ENCODE results near the gene ATE1. TPM values are rescaled to one million over a fixed set of nuclear protein-coding genes. Genes with fewer than 3 reads are reported as not detected.
"Not testable (repeated sequence)": the region's sequence is repeated elsewhere in the genome, so short reads cannot be mapped to it uniquely, and the experiment has no call there.

The ATE1 gene
- total RNA-seq, 1 donor, result 15.9 TPM

DNA sequence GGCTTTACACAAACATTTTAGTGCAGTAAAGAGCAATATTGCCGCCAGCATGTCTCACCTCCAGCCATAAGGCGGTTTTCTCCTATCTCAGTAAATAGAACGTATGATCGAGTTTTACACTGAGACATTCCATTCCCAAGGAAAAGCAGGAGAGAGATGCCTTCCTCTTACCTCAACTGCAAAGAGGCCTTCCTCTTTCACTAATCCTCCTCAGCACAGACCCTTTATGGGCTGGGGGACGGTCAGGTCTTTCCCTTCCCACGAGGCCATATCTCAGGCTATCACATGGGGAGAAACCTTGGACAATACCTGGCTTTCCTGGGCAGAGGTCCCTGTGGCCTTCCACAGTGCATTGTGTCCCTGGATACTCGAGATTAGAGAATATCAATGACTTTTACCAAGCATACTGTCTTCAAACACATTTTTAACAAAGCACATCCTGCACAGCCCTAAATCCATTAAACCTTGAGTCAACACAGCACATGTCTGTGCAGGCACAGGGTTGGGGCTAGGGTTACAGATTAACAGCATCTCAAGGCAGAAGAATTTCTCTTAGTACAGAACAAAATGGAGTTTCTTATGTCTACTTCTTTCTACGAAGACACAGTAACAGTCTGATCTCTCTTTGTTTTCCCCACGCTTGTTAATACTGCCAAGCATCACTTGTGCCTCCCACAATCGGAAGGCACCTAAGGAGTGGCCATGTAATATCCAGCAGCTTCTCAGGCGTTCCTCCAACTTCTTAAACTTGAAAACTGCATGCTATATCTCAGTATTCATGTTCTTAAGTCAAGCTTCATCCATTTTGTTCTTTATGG, 2.6 kb upstream of the ATE1 start:
- not testable (repeated sequence) for DNase-seq (ENCODE audit: low read depth in 2 of 3, low spot score in 2 of 3)

DNA sequence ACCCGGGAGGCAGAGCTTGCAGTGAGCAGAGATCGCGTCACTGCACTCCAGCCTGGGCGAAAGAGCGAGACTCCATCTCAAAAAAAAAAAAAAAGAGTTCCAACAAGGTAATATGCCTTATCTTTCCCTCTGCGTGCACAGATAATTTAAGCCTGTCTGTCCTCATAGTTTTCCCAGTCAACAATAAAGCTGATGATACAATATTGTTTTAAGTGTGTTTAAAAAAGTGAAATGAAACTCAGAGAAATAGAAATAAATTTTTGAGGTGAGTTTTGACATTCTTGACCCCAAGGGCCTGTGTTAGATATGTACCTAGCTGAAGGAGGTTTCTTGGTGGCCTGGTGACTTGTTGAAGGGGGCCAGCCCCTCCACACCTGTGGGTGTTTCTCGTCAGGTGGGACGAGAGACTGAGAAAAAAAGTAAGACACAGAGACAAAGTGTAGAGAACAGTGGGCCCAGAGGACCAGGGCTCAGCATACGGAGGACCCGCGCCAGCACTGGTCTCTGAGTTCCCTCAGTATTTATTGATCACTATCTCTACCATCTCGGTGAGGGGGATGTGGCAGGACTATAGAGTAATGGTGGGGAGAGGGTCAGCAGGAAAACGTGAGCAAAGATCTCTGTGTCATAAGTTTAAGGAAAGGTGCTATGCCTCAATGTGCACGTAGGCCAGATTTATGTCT, 1.9 kb upstream of the ATE1 start:
- DNase-seq (ENCODE audit: low read depth in 2 of 3, low spot score in 2 of 3), result not testable (repeated sequence)

DNA sequence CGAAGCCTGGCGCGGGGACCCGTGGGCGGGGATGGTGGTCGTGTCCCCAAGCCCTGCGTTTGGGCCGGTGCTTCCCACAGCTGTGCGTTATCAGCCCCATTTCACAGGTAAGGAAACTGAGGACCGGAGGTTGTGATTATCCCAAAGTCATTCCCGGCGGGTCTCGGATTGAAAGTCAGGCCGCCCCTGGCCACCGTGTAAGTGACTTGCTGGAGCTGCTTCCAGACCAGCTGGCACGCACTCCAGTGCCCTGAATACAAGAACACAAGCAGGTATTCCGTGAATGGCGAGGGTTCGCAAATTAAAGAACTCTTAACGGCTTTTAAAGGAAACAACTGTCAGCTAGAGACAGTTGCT, 675 bp upstream of the ATE1 start:
- peak in 1 of 3 donors; percentile 14 for DNase-seq (ENCODE audit: low read depth in 2 of 3, low spot score in 2 of 3)

DNA sequence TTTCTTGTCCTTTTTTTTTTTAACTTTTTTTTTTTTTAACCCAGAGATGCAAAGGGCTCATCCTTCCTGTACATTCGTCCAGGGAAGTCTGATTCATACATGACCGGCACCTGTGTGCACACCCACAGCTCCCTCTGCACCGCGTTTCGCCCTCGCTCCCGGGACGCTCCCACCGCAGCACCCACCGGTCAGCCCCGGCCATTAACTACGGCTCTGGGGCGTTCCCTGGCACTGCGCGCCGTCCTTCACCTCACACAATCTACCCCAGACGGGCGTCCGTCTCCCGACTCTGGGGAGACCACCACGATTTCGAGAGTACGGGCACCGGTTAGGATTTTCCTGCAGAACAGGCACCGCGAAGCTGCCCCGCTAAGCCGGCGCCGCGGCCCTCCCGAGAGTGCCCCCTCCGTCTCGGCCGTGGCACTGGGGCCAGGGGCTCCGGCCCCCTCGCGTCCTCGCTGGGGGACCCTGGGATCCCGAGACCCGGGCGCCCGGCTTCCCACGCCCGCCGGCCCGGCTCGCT, 452 bp downstream of the ATE1 start:
- peak in 1 of 3 donors; percentile 14 for DNase-seq (ENCODE audit: low read depth in 2 of 3, low spot score in 2 of 3)

DNA sequence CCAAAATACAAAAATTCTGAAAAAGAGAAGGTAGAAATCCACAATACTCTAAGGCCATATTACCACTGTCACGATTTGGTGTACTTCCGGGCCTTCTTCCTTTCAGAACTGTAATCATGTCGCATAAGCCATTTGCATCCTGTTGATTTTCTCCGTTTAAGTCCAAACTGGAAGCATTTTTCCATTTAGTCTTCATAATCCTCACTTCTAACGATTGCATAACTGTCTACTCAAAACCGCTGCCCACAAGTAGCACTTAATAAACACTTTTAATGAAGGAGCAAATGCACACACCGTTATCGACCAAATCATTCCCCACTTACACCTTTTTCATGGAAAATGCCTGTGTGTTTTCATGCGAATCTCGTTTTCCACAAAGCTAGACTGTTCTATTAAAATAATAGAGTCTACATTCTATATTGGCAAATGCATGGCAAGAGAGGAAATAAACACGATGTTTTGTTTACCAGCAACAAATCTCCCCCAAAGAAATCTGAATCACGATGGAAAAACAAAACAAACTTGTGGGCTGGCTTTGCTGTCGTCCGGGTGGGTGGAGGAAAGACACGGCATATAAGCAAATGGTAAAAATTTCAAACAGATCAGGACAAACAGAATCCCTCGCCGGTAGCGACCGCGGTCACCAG, 1.0 kb downstream of the ATE1 start:
- DNase-seq (ENCODE audit: low read depth in 2 of 3, low spot score in 2 of 3), result peak in 2 of 3 donors; percentile 29 to 34

DNA sequence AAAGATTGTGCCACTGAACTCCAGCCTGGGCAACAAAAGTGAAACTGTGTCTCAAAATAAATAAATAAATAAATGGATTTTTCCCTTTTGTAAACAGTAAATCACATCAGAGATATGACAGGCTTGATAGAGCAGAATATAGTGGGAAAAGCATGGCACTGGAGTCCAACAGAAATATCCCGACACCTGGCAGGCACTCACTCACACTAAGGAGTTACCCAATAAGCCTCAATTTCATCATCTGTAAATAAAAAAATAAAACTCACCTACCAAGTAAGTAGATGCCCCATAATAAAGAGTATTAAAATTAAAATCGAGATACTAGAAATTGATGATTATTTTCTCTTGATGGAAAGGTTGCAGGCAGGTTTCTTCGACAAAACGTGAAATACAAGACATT, 1.7 kb downstream of the ATE1 start:
- no peak for DNase-seq (ENCODE audit: low read depth in 2 of 3, low spot score in 2 of 3)

DNA sequence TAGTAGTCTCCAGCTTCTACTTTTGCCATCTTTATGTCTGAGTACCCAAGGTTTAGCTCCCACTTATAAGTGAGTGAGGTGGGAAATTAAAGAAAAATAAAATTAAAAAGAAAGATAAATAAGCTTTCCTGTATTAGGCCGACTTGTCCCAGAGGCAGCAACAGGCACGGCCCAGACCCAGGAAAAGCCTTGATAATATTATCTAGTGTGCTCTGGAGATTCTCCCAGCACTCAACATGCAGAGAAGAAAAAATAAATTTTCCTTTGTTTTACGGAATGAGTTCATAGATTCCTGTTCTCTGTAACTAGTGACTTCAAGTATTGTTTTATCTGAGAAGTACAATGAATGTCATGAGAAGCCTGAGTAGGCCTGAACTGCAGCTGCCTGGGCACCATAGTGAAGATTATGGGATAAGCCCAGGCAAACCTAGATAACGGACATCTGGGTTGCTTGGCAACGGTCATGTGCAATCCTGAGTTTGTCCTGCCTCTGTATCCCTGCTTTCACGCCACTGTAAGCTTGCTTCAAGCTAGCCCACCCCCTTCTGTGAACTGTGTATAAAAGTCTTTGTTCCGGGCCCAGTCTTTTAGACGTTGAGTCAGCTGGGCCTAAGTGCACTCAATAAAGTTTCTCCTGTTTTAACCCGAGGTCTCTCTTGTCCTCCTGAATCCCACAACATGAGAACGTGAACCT, 6.4 kb downstream of the ATE1 start:
- DNase-seq (ENCODE audit: low read depth in 2 of 3, low spot score in 2 of 3), result no peak

DNA sequence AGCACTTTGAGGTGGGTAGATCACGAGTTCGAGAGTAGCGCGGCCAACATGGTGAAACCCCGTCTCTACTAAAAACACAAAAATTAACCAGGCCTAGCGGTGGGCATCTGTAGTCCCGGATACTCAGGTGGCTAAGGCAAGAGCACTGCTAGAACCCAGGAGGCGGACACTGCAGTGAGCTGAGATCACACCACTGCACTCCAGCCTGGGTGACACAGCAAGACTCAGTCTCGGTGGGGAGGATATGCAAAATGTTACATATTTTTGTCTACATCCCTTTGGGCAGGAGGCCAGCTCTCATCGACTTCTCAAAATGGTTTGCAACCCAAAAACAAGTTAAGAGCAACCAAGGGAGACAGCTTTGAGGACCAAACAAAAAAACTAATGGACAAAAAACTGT, 8.2 kb downstream of the ATE1 start:
- DNase-seq (ENCODE audit: low read depth in 2 of 3, low spot score in 2 of 3), result no peak

DNA sequence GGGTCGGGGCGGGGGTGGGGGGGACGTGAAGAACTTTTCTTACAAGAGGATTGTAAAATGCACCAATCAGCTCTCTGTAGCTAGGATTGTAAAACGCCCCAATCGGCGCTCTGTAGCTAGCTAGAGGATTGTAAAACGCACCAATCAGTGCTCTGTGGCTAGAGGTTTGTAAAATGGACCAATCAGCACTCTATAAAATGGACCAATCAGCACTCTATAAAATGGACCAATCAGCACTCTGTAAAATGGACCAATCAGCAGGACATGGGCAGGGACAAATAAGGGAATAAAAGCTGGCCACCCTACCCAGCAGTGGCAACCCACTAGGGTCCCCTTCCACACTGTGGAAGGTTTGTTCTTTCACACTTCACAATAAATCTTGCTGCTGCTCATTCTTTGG, 9.0 kb downstream of the ATE1 start:
- DNase-seq (ENCODE audit: low read depth in 2 of 3, low spot score in 2 of 3), result not testable (repeated sequence)

DNA sequence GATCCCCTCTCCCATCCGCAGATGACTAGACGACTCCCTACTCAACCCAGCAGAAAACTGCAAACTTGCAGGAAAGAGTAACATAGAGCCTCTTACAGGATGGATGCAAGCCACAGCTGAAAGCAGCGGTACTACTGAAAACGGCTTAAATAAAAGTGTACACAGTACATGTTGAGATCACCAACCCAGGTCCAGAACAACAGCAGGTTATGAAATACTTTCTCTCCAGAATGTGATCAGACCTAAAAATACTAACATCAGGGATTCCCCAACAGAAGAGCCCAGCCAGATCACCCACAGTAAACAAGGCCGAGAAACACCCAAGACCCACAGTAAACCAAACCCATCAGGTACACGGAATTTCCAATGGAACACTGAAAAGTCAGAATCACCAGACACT, 13.2 kb downstream of the ATE1 start:
- no peak for DNase-seq (ENCODE audit: low read depth in 2 of 3, low spot score in 2 of 3)

DNA sequence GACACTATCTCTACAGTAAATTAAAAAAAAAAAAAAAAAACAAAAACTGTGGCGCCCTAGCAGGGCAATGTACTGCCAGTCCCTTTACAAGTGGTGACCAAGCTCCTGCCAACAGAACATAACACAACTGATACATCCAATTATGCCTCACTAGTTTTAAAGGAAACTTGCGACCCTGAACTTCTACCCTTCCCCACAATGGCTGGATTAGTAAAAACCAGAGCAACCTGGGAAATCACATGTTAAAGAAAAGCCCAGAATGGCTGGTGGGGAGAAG, 16.5 kb downstream of the ATE1 start:
- DNase-seq (ENCODE audit: low read depth in 2 of 3, low spot score in 2 of 3), result no peak

DNA sequence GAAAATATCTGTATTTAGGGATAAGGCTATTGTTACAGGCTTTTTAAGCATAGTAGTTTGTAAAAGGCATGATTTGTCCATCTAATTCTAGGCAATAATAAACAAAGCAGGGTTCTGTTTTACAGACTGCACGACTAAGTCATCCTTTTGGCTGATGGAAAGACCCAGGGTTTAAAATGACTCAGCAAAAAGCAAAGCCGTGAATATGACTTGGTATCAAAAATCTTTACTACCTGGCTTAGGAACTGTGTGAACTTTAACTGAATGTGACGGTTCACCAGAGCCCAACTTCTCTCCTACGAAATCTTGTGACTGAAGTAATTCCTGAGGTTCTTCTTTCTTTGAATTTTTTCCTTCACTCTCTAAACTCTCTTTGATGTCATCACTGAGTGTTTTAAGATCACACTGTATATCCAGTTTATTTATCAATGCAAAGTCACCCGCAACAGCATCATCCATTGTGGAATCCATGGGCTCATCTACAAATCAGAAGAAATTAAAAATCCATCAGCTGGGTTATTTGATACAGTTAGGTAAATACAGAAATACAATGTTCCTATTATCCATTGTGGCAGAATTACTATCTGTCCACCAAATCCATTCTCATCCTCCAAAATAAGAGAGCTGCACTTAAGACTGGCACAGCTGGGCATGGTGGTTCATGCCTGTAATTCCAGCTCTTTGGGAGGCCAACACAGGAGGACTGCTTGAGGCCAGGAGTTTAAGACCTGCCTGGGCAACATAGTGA, 17.0 kb downstream of the ATE1 start:
- peak in 1 of 3 donors; percentile 22 for DNase-seq (ENCODE audit: low read depth in 2 of 3, low spot score in 2 of 3)

DNA sequence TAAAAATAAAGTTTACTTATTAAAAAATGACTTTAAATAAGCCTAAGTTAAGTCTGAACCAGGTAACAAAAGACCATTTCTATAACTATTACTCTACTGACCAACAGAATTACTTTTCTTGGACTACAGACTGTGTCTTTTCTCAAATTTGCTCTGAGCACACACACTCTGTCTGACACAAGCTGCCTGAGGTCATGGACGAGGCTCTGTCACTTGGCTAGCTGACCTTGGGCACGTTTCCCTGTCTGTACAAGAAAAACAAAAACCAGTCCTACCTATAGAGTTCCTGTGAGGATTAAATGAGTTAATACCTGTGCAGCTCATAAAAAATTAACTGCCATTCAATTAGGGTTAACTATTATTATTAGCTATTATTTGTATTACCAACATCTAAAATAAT, 22.9 kb downstream of the ATE1 start:
- no peak for DNase-seq (ENCODE audit: low read depth in 2 of 3, low spot score in 2 of 3)

DNA sequence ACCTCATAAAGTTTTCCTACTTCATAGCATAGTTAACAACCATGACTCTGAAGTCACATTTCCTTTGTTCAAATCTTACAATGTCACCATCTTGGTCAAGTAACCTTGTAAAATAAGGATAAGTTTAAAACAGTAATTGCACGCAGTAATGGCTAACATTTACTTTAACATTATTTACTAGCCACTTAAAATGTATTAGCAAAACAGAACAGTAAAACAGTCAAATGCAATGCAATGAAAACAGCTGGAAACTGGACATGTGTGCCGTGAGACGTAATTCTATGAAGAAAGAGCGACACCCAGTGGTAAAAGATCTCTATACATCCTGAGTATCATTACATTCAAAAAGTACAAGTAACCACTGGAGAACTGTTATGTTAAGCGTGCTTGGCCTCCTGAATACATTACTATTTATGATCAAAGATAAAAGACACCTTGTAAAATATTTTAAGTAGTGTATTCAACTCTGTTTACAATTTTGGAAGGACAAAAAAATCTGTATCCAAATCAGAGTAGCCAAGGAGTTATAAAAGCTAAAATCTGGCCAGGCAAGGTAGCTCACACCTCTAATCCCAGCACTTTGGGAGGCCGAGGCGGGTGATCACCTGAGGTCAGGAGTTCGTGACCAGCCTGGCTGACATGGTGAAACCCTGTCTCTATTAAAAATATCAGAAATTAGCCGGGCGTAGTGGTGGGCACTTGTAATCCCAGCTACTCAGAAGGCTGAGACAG, 27.2 kb downstream of the ATE1 start:
- DNase-seq (ENCODE audit: low read depth in 2 of 3, low spot score in 2 of 3), result peak; percentile 3 to 73 (median 41)

DNA sequence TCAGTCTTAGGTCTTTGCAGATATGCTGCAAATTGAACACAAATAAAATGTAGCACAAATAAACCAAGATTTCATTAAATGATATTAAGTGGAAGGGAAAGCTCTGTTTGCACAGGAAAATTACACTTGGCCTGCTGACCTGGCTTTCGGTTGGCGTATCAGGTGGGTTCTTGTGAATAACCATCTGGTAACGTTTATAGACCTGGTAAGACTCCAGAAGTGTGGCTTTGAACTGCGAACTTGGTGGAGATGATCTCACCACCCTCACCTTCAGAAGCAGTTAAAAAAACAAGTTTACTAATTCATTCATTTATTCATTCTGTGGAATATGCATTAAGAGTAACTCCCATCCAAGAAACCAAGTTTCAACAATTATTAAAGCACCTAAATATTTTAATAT, 28.1 kb downstream of the ATE1 start:
- no peak for DNase-seq (ENCODE audit: low read depth in 2 of 3, low spot score in 2 of 3)

DNA sequence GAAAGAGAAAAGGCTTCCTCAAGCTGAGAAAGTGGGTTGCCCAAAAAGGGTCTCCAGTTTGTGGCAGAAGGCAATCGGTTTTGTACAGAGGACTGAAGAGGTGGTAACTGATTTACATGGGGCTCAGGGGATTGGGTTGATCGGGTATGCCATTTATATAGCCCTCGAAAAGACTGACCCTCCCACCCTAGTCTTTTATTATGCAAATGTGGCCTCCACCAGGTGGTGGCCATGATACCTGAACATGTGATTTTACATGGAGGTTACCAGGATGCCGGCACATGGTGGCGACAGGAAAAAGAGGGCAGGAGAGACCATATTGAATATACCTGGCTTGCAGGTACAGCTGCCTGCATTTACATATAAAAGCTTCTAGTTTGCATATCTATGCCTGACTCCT, 36.7 kb downstream of the ATE1 start:
- DNase-seq (ENCODE audit: low read depth in 2 of 3, low spot score in 2 of 3), result no peak

DNA sequence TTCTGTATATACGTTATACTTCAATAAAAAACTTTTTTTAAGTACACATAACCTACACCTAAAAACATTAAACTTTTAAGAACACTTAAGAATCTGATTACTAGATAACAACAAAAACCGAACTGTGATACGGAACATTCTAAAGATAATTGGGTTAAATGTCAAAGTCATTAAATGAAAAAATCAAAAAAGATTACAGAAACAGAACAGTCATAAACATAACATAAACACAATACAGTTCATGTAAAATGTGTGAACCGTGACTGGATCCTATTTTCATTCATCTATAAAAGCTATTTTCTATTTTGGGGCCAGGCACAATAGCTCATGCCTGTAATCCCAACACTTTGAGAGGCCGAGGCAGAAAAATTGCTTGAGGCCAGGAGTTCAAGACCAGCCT, 38.6 kb downstream of the ATE1 start:
- DNase-seq (ENCODE audit: low read depth in 2 of 3, low spot score in 2 of 3), result no peak

DNA sequence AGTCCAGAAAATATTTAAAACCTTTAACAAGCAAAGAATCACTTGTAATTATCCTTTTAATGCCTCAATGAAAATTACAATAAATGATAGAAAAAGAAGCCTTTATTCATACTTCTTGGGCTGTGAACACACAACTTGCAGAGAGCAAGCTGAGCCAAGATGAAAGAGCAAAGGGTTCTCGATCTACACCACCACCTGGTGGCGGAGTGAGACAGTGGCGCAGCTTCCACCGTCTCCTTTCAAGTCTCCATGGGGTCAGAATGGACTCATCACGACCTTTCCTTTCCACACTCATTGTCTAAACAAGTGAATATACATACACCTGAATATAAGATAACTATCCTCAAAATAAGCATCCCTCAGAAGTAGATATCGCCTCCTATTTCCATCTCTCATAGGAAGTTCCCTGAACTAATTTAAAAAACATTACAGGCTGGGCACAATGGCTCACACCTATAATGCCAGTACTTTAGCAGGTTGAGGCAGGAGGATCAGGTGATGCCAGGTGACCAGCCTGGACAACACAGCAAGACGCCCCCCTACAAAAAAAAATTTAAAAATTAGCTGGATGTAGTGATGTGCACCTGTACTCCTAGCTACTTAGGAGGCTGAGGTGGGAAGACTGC, 40.7 kb downstream of the ATE1 start:
- peak; percentile 4 to 71 (median 44) for DNase-seq (ENCODE audit: low read depth in 2 of 3, low spot score in 2 of 3)

DNA sequence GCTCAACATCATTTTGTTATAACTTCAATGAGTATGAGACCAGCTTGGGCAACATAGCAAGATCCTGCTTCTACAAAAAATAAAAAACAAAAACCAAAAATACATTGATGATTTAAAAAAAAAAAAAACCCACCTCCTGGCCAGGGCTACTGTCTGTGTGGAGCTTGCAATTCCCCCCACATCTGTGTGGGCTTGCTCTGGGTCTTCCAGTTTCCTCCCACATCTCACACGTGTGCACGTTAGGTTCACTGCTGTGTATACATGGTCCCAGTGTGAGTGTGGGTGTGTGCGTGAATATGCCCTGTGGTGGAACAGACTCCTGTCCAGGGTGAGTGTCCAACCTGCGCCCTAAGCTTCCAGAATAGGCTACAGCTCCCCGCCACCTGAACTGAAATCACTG, 41.6 kb downstream of the ATE1 start:
- DNase-seq (ENCODE audit: low read depth in 2 of 3, low spot score in 2 of 3), result no peak

Data from hematopoietic multipotent progenitor cell (in vitro differentiated cells).